Measurements from ENCODE around the gene CDC42BPB.

CDC42BPB gene

GRCh38 chr14:102969901-102970300, 87.4 kb downstream of the CDC42BPB start:
- no peaks in the 10 kb centered on the region for H3K36me3 ChIP-seq (ENCODE audit: control insufficient read depth, insufficient read depth, low read length)
- TF ChIP-seq CTCF (IDR thresholded peaks at IDR 0.05), result no peak
- no peaks in the 10 kb centered on the region for H3K4me1 ChIP-seq
- H3K79me2 ChIP-seq, result peaks cover 3% of the 10 kb centered on the region
- no peak overlapping the region for H3K4me2 ChIP-seq (ENCODE audit: low read length)
- no peaks in the 10 kb centered on the region for H3K9me3 ChIP-seq (ENCODE audit: control insufficient read depth, low read length)
- H3K4me3 ChIP-seq (ENCODE audit: low read depth, low read length), result no peak overlapping the region
- no peaks in the 10 kb centered on the region for H3K27me3 ChIP-seq (ENCODE audit: control insufficient read depth, insufficient read depth, low read length)
- no peak overlapping the region for H3K27ac ChIP-seq
- H2AFZ ChIP-seq, result no peak overlapping the region
- H3K9ac ChIP-seq, result no peak overlapping the region

GRCh38 chr14:102969060-102969791, 88.1 kb downstream of the CDC42BPB start:
- Histone ChIP-seq H3K27me3 (ENCODE audit: control insufficient read depth, insufficient read depth, low read length) (no peaks in the 10 kb centered on the region), H3K4me2 (ENCODE audit: low read length) (no peak overlapping the region), H3K4me3 (ENCODE audit: low read depth, low read length) (no peak overlapping the region), H3K9me3 (ENCODE audit: control insufficient read depth, low read length) (no peaks in the 10 kb centered on the region), H3K36me3 (ENCODE audit: control insufficient read depth, insufficient read depth, low read length) (no peaks in the 10 kb centered on the region), H3K9ac (no peak overlapping the region), H3K27ac (no peak overlapping the region), H3K79me2 (peaks cover 4% of the 10 kb centered on the region), H3K4me1 (no peaks in the 10 kb centered on the region), H2AFZ (no peak overlapping the region)
- TF ChIP-seq CTCF (IDR thresholded peaks at IDR 0.05), result no peak

DNA sequence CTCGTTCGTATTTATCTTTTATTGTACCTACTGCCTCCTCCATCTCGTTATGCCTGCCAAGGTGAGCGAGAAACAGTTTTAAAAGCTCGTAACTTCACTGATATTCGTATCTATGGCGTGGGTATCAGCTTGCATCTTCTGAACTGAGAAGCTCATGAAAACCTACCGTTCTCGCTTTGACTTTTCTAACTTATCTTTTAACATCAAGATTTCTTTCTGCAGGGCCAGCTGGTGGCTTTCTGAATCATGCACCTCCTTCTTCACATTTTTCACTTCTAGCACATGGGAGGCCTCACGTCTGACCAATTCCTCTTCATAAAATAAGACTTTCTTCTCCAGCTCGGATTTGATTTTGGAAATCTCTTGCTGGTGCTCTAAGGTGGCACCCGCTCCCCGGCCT, 89.0 kb downstream of the CDC42BPB start:
- no peak overlapping the region for H3K4me2 ChIP-seq (ENCODE audit: low read length)
- no peak overlapping the region for H2AFZ ChIP-seq
- H3K9ac ChIP-seq, result no peak overlapping the region
- H3K9me3 ChIP-seq (ENCODE audit: control insufficient read depth, low read length), result no peaks in the 10 kb centered on the region
- no peak overlapping the region for H3K4me3 ChIP-seq (ENCODE audit: low read depth, low read length)
- no peak overlapping the region for H3K27ac ChIP-seq
- peaks cover 5% of the 10 kb centered on the region for H3K79me2 ChIP-seq
- H3K4me1 ChIP-seq, result no peaks in the 10 kb centered on the region
- TF ChIP-seq CTCF (IDR thresholded peaks at IDR 0.05), result no peak
- H3K27me3 ChIP-seq (ENCODE audit: control insufficient read depth, insufficient read depth, low read length), result no peaks in the 10 kb centered on the region
- no peaks in the 10 kb centered on the region for H3K36me3 ChIP-seq (ENCODE audit: control insufficient read depth, insufficient read depth, low read length)

GRCh38 chr14:102967506-102967795, 89.9 kb downstream of the CDC42BPB start:
- H3K79me2 ChIP-seq, result peaks cover 5% of the 10 kb centered on the region
- TF ChIP-seq CTCF (IDR thresholded peaks at IDR 0.05), result no peak
- no peaks in the 10 kb centered on the region for H3K9me3 ChIP-seq (ENCODE audit: control insufficient read depth, low read length)
- no peaks in the 10 kb centered on the region for H3K4me1 ChIP-seq
- no peak overlapping the region for H2AFZ ChIP-seq
- H3K27me3 ChIP-seq (ENCODE audit: control insufficient read depth, insufficient read depth, low read length), result no peaks in the 10 kb centered on the region
- H3K9ac ChIP-seq, result no peak overlapping the region
- H3K36me3 ChIP-seq (ENCODE audit: control insufficient read depth, insufficient read depth, low read length), result no peaks in the 10 kb centered on the region
- H3K27ac ChIP-seq, result no peak overlapping the region
- no peak overlapping the region for H3K4me3 ChIP-seq (ENCODE audit: low read depth, low read length)
- H3K4me2 ChIP-seq (ENCODE audit: low read length), result no peak overlapping the region

Data from parathyroid adenoma (tissue), 2 donors.